Esophagus squamous epithelium (tissue), 4 donors: ENCODE measurements around the gene DNAH3.

Experiments used
- CTCF ChIP-seq, 6 experiments: fragments of 450-650 bp in 4 of 6; fragments of 200-600 bp in 2 of 6; sonication (generic) in 2 of 6; IDR thresholded peaks; one replicate each; pipeline ENCODE4 v1.5.1; 2016 to 2019; ENCODE audit warnings: antibody characterized with exemption in 6 of 6, mild to moderate bottlenecking in 4 of 6, moderate library complexity in 4 of 6
- POLR2A ChIP-seq, 4 donors: fragments of 450-650 bp; IDR thresholded peaks; one replicate each; pipeline ENCODE4 v1.6.1; 2017; ENCODE audit warnings: antibody characterized with exemption in 4 of 4, mild to moderate bottlenecking in 4 of 4, moderate library complexity in 3 of 4

- TF ChIP-seq CTCF (IDR thresholded peaks at IDR 0.05): no peak
- TF ChIP-seq POLR2A (IDR thresholded peaks at IDR 0.05): no peak
Measured at GRCh38 chr16:20905576-20905975, 245.1 kb downstream of the DNAH3 start.
